GM21786 (cell line): Measurements from ENCODE around the gene GPX3.

Source experiments
- ATAC-seq: cut with Tn5 transposase; IDR thresholded peaks from one replicate; pipeline ENCODE4 v1.9.1; 2021; ENCODE audit not compliant: unreplicated experiment

Gene GPX3

DNA sequence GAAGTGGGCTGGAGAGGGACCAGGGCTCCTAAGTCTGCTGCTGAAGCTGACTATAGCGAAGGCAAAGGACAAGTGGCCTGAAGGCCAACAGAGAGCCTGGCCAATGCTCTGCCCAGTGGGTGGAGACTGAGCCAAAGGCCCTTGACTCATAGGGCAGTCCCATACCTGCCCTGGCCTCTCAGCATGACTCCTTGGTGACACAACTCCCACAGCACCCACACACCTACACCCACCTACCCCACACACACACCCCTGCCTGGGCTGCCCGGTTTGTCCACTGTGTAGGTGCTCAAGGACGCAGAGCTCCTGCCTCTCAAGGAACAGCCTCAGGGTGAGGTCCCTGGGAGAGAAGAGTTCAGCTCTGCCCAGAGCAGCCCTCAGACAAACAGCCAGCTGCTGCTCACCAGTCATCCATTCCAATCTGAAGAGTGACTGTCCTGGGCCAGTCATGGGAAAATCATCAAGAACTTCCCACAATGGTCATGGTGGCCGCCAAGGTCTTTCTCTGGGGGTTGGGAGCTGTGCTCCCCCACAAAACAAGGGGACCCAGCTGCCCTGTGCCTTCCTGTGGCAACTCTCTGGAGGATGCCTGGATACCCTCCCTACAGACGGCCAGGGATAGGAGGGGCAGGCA, 55.4 kb downstream of the GPX3 start:
- ATAC-seq: no peak

DNA sequence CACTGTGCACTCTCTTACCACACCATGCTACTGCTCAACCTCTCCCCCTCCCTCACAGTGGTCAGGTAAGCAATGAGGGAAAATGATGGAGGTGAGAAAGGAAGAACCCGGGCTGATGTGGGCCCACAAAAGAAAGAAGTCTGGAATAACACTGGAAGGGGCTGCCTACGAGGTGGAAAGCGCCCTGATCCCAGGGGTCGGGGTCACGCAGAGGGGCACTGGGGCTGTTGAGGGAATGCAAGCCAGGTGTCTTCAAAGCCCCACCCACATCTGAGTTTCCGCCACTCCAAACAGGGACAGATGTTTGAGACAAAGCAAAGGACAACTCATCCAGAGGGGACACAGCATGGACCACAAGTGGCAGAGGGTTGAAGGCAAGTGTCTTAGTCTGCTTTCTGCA, 56.2 kb downstream of the GPX3 start:
- ATAC-seq: no peak

DNA sequence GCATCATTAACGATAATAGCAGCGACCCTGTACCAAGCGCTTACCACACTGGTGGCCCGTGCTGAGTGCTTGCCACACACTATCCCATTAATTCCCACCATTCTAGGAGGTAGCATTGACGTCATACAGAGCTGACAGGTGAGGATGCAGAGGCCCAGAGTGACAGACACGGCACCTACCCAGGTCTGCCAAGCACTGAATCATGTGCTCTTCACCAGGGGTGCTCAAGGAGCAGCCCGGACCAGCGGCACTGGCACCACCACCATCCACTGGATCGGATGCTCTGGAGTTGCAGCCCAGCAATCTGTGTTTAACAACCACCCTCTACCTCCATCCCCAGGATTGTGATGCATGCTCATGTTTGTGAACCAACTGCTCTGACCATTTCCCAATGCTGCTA, 57.0 kb downstream of the GPX3 start:
- no peak for ATAC-seq

- no peak for ATAC-seq
These were observed 57.6 kb downstream of the GPX3 start for GRCh38 chr5:151077967-151078366.
